Measurements from ENCODE around the gene PRKCB. TPM values are rescaled to one million over a fixed set of nuclear protein-coding genes. Genes with fewer than 3 reads are reported as not detected.

The PRKCB gene
- total RNA-seq, 1 experiment from 2014 or later: not detected

GRCh38 chr16:23876256-23876896 is 40.6 kb downstream of the PRKCB start:
- no peak overlapping the region for H2AFZ ChIP-seq (ENCODE audit: low read length)
- no peaks in the 10 kb centered on the region for H3K9me2 ChIP-seq (replicated peaks; ENCODE audit: low read length)
- no peaks in the 10 kb centered on the region for H3K79me2 ChIP-seq (ENCODE audit: low read length)
- no peak overlapping the region for H3K27ac ChIP-seq (ENCODE audit: low read length)
- no peak for DNase-seq
- no peaks in the 10 kb centered on the region for H4K20me1 ChIP-seq (ENCODE audit: low read length)
- ChIA-PET POLR2A (ENCODE audit: unreplicated experiment) (no interaction called here), CTCF (no interaction called here)
- H3F3A ChIP-seq (ENCODE audit: low read length, unreplicated experiment): no peaks in the 10 kb centered on the region
- TF ChIP-seq EZH2phosphoT487 (IDR thresholded peaks at IDR 0.05; ENCODE audit: borderline replicate concordance, low read length): no peak
- TF ChIP-seq EZH2 (IDR thresholded peaks at IDR 0.05; ENCODE audit: low read length, unreplicated experiment): no peak
- no peak for TF ChIP-seq CTCF (conservative IDR thresholded peaks at IDR 0.05; ENCODE audit: low read depth, low read length)
- no TSS peak for BruUV-seq (replicated peaks)
- H3K9me3 ChIP-seq (ENCODE audit: low read length): no peaks in the 10 kb centered on the region
- no peaks in the 10 kb centered on the region for H3K36me3 ChIP-seq (ENCODE audit: low read depth, low read length)
- H3K4me1 ChIP-seq (ENCODE audit: insufficient read depth, low read length): no peaks in the 10 kb centered on the region
- H3K9ac ChIP-seq (ENCODE audit: low read length): no peak overlapping the region
- no peak overlapping the region for H3K4me3 ChIP-seq (ENCODE audit: low read length)
- intact Hi-C loops (cut with micrococcal nuclease): no loop called here
- H3K4me2 ChIP-seq (ENCODE audit: low read length): no peak overlapping the region
- peaks cover 51% of the 10 kb centered on the region for H3K27me3 ChIP-seq (ENCODE audit: low read length)
- no peak for ATAC-seq

- no peak for TF ChIP-seq EZH2 (IDR thresholded peaks at IDR 0.05; ENCODE audit: low read length, unreplicated experiment)
- no peak overlapping the region for H2AFZ ChIP-seq (ENCODE audit: low read length)
- no TSS peak for BruUV-seq (replicated peaks)
- CTCF ChIA-PET: interaction anchor here (0.7 kb wide), 1 partner anchor 133 kb away, joined by 3 read pairs; no protein-coding TSS in a partner anchor
- no peaks in the 10 kb centered on the region for H3K9me3 ChIP-seq (ENCODE audit: low read length)
- ATAC-seq (no peak), DNase-seq (no peak)
- H3K4me2 ChIP-seq (ENCODE audit: low read length): no peak overlapping the region
- no peaks in the 10 kb centered on the region for H3K4me1 ChIP-seq (ENCODE audit: insufficient read depth, low read length)
- no peak overlapping the region for H3K4me3 ChIP-seq (ENCODE audit: low read length)
- POLR2A ChIA-PET (ENCODE audit: unreplicated experiment): no interaction called here
- H3K9ac ChIP-seq (ENCODE audit: low read length): no peak overlapping the region
- no peaks in the 10 kb centered on the region for H3F3A ChIP-seq (ENCODE audit: low read length, unreplicated experiment)
- intact Hi-C loops (cut with micrococcal nuclease): no loop called here
- H3K27ac ChIP-seq (ENCODE audit: low read length): no peak overlapping the region
- H3K36me3 ChIP-seq (ENCODE audit: low read depth, low read length): no peaks in the 10 kb centered on the region
- no peaks in the 10 kb centered on the region for H3K79me2 ChIP-seq (ENCODE audit: low read length)
- H4K20me1 ChIP-seq (ENCODE audit: low read length): no peaks in the 10 kb centered on the region
- peaks cover 47% of the 10 kb centered on the region for H3K27me3 ChIP-seq (ENCODE audit: low read length)
- H3K9me2 ChIP-seq (replicated peaks; ENCODE audit: low read length): no peaks in the 10 kb centered on the region
Measured at GRCh38 chr16:23877107-23878070, 41.6 kb downstream of the PRKCB start.

GRCh38 chr16:23879735-23880373 is 44.1 kb downstream of the PRKCB start:
- H3K4me1 ChIP-seq (ENCODE audit: insufficient read depth, low read length): no peaks in the 10 kb centered on the region
- H3K79me2 ChIP-seq (ENCODE audit: low read length): no peaks in the 10 kb centered on the region
- no peaks in the 10 kb centered on the region for H3K9me3 ChIP-seq (ENCODE audit: low read length)
- no peaks in the 10 kb centered on the region for H3F3A ChIP-seq (ENCODE audit: low read length, unreplicated experiment)
- BruUV-seq (replicated peaks): no TSS peak
- no peak overlapping the region for H2AFZ ChIP-seq (ENCODE audit: low read length)
- H3K27me3 ChIP-seq (ENCODE audit: low read length): peaks cover 34% of the 10 kb centered on the region
- H3K27ac ChIP-seq (ENCODE audit: low read length): no peak overlapping the region
- no peaks in the 10 kb centered on the region for H3K36me3 ChIP-seq (ENCODE audit: low read depth, low read length)
- H3K9me2 ChIP-seq (replicated peaks; ENCODE audit: low read length): no peaks in the 10 kb centered on the region
- H3K4me2 ChIP-seq (ENCODE audit: low read length): no peak overlapping the region
- no peak overlapping the region for H3K9ac ChIP-seq (ENCODE audit: low read length)
- intact Hi-C loops (cut with micrococcal nuclease): no loop called here
- ChIA-PET CTCF (no interaction called here), POLR2A (ENCODE audit: unreplicated experiment) (no interaction called here)
- TF ChIP-seq EZH2 (IDR thresholded peaks at IDR 0.05; ENCODE audit: low read length, unreplicated experiment): no peak
- no peak for TF ChIP-seq CTCF (conservative IDR thresholded peaks at IDR 0.05; ENCODE audit: low read depth, low read length)
- TF ChIP-seq EZH2phosphoT487 (IDR thresholded peaks at IDR 0.05; ENCODE audit: borderline replicate concordance, low read length): no peak
- H4K20me1 ChIP-seq (ENCODE audit: low read length): no peaks in the 10 kb centered on the region
- H3K4me3 ChIP-seq (ENCODE audit: low read length): no peak overlapping the region
- DNase-seq: no peak
- no peak for ATAC-seq

All from PC-3 (cell line).